Measurements from ENCODE around the gene POC1B. TPM values are rescaled to one million over a fixed set of nuclear protein-coding genes. Genes with fewer than 3 reads are reported as not detected.

Gene POC1B
- total RNA-seq, 4 donors from 2014 or later, result 7.3 to 8.9 (median 7.8) TPM

DNA sequence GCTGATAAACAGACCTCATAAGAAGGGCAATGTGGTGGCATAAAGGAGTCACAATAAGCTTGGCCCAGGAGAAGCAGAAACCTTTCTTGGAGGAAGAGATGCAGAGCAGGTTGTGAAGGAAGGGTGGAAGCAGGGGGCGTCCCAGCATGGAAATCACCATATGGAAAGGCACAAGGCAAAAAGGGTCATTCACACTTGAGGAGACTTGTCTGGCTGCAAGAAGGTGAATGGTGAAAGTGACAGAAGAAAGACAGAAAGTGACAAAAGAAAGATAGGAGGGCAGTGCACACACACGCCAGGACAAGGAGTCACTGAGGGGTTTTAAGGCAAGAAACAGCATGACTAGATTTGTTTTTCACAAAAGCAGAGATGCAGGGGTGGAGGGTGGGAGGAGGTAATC lies 39.6 kb downstream of the POC1B start:
- H3K36me3 ChIP-seq, result peaks cover 0 to 8% of the 10 kb centered on the region in 2 donors
- TF ChIP-seq, protein P1, sequence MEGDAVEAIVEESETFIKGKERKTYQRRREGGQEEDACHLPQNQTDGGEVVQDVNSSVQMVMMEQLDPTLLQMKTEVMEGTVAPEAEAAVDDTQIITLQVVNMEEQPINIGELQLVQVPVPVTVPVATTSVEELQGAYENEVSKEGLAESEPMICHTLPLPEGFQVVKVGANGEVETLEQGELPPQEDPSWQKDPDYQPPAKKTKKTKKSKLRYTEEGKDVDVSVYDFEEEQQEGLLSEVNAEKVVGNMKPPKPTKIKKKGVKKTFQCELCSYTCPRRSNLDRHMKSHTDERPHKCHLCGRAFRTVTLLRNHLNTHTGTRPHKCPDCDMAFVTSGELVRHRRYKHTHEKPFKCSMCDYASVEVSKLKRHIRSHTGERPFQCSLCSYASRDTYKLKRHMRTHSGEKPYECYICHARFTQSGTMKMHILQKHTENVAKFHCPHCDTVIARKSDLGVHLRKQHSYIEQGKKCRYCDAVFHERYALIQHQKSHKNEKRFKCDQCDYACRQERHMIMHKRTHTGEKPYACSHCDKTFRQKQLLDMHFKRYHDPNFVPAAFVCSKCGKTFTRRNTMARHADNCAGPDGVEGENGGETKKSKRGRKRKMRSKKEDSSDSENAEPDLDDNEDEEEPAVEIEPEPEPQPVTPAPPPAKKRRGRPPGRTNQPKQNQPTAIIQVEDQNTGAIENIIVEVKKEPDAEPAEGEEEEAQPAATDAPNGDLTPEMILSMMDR (IDR thresholded peaks at IDR 0.05 in 4 of 5, conservative IDR thresholded peaks at IDR 0.05 in 1 of 5), result no peak
- TF ChIP-seq POLR2A (IDR thresholded peaks at IDR 0.05), result no peak
- in situ Hi-C loops (cut with MboI; ENCODE audit: low sequenced_read_pairs in 4 of 4), result loop anchor here in 1 of 4 donors (25.0 kb wide), 1 partner anchor 1374 kb away; no protein-coding TSS in a partner anchor

DNA sequence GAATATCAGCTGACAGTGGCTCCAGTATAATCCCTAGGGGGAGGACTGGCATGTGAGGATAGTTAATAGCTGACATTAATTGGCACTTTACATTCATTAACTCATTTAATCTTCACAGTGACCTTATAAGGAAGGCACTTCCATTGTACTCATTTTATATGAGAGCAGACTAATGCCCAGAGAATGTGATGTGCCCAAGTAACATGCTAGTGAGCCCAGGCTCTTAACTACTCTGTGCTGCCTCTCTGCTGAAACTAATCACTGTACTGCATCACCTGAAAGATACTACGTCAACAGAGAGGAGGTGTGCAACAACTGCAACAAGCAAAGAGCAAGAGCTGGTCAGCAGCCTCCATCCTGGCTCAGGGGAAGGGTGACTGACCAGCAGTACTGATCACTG lies 41.4 kb downstream of the POC1B start:
- Histone ChIP-seq H3K9me3 (no peaks in the 10 kb centered on the region), H3K27me3 (no peaks in the 10 kb centered on the region), H3K4me1 (peaks cover 0 to 11% of the 10 kb centered on the region in 2 donors), H3K36me3 (peaks cover 0 to under 1% of the 10 kb centered on the region in 2 donors), H3K4me3 (no peak overlapping the region), H3K27ac (no peak overlapping the region)
- intact Hi-C loops (cut with DNase I; ENCODE audit: low total_unique reads), result no loop called here
- in situ Hi-C loops (cut with MboI; ENCODE audit: low sequenced_read_pairs in 4 of 4), result loop anchor here in 1 of 4 donors (25.0 kb wide), 1 partner anchor 1372 kb away; no protein-coding TSS in a partner anchor
- TF ChIP-seq POLR2A (IDR thresholded peaks at IDR 0.05), result no peak
- no peak for ATAC-seq
- no peak for DNase-seq

More for the DNA sequence above, 39.6 kb downstream of the POC1B start:
- Histone ChIP-seq H3K4me3 (no peak overlapping the region), H3K9me3 (no peaks in the 10 kb centered on the region), H3K27ac (no peak overlapping the region), H3K27me3 (no peaks in the 10 kb centered on the region), H3K4me1 (peaks cover 0 to 11% of the 10 kb centered on the region in 2 donors)
- DNase-seq (no peak), ATAC-seq (no peak)
- intact Hi-C loops (cut with DNase I; ENCODE audit: low total_unique reads), result no loop called here

DNA sequence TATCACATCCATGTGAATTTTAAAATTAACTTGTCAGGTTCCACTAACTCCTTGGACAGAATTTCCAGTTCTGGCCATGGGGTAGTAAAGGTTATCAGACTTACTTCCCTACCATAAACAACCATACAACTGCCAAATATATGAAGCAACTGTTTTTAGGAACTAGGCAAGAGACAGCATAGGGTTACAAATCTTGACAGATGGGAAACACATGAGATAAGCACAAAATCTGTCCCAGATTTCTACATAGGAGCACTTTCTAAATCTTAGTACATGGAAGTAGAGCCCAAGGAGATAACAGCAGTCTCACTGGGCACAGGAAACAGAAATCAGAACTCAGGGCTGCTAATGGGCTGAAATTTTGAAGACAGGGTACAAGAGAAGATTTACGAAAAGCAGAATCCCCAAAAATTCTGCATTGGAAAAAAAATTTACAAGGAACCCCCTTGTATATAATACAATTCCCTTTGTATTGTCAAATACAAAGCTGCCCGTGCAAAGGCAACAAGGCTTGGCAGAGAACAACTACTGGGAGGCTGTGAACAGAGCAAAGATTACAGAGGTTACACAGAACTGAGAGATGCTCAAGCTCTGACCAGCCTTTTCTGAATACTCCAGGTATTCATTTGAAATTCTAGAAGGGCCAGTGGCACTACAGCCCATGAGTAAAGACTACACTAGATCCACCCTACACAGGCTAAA lies 44.5 kb downstream of the POC1B start:
- DNase-seq (no peak), ATAC-seq (no peak)
- Histone ChIP-seq H3K27ac (no peak overlapping the region), H3K27me3 (no peaks in the 10 kb centered on the region), H3K4me1 (peaks cover 0 to 11% of the 10 kb centered on the region in 2 donors), H3K4me3 (no peak overlapping the region), H3K9me3 (no peaks in the 10 kb centered on the region), H3K36me3 (no peaks in the 10 kb centered on the region)
- intact Hi-C loops (cut with DNase I; ENCODE audit: low total_unique reads), result no loop called here
- in situ Hi-C loops (cut with MboI; ENCODE audit: low sequenced_read_pairs in 4 of 4), result loop anchor here in 1 of 4 donors (25.0 kb wide), 1 partner anchor 1369 kb away; no protein-coding TSS in a partner anchor
- TF ChIP-seq, protein P1 (IDR thresholded peaks at IDR 0.05 in 4 of 5, conservative IDR thresholded peaks at IDR 0.05 in 1 of 5), result no peak
- TF ChIP-seq POLR2A (IDR thresholded peaks at IDR 0.05), result no peak

DNA sequence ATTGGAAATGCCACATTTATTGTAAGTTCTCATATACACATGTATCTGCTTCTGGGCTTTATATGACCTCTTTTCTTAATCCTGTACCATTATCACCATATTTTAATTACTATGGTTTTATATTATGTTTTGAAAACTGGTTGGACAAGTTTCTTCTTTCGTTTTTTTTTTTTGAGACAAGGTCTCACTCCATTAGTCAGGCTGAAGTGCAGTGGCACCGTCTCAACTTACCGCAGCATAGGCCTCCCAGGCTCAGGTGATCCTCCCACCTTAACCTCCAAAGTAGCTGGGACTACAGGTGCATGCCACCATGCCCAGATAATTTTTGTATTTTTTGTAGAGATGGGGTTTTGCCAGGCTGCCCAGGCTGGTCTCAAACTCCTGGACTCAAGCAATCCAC lies 45.9 kb downstream of the POC1B start:
- Histone ChIP-seq H3K27me3 (no peaks in the 10 kb centered on the region), H3K36me3 (no peaks in the 10 kb centered on the region), H3K4me3 (no peak overlapping the region), H3K9me3 (no peaks in the 10 kb centered on the region), H3K4me1 (peaks cover 0 to 9% of the 10 kb centered on the region in 2 donors), H3K27ac (no peak overlapping the region)
- TF ChIP-seq, protein P1 (IDR thresholded peaks at IDR 0.05 in 4 of 5, conservative IDR thresholded peaks at IDR 0.05 in 1 of 5), result no peak
- no peak for TF ChIP-seq POLR2A (IDR thresholded peaks at IDR 0.05)
- in situ Hi-C loops (cut with MboI; ENCODE audit: low sequenced_read_pairs in 4 of 4) (loop anchor here in 2 of 4 donors (10.0 to 25.0 kb wide), 2 partner anchors 45 to 1368 kb away; partner anchors contain the start of genes GALNT4 (in 1 of the 2) and POC1B (in 1 of the 2)), intact Hi-C loops (cut with DNase I; ENCODE audit: low total_unique reads) (no loop called here)
- no peak for ATAC-seq
- DNase-seq, result no peak

DNA sequence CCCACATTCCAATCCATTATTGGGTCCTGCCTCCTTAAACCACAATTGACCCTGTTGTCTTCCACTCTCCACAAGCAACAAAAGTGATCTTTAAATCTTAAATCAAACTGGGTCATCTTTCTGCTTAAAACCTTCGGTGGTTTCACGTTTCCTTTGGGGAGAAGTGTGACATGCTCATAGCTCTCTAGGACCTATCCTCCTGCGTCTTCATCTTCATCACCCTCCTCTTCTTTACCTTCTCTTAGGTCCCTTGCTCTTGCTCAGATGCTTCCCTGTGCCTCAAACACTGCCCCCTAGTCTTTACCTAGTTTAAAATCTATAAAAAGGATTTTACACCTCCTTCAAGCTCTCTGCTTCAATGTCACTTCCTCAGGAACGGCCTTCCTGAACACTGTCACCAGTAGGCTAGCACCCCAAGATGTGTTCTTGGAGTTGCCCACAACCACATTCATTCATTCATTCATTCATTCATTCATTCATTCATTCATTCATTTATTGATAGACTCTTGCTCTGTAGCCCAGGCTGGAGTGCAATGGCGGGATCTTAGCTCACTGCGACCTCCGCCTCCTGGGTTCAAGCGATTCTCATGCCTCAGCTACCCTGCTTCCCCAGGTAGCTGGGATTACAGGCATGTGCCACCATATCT lies 48.1 kb downstream of the POC1B start:
- no peaks in the 10 kb centered on the region for H3K27me3 ChIP-seq
- ATAC-seq, result no peak
- no peaks in the 10 kb centered on the region for H3K4me1 ChIP-seq
- H3K27ac ChIP-seq, result no peak overlapping the region
- no peak overlapping the region for H3K4me3 ChIP-seq
- DNase-seq, result no peak
- H3K9me3 ChIP-seq, result no peaks in the 10 kb centered on the region
- in situ Hi-C loops (cut with MboI; ENCODE audit: low sequenced_read_pairs in 4 of 4) (loop anchor here in 2 of 4 donors (10.0 to 25.0 kb wide), 2 partner anchors 47 to 1365 kb away; partner anchors contain the start of genes GALNT4 (in 1 of the 2) and POC1B (in 1 of the 2)), intact Hi-C loops (cut with DNase I; ENCODE audit: low total_unique reads) (no loop called here)
- H3K36me3 ChIP-seq, result no peaks in the 10 kb centered on the region
- no peak for TF ChIP-seq POLR2A (IDR thresholded peaks at IDR 0.05)
- TF ChIP-seq, protein P1 (IDR thresholded peaks at IDR 0.05 in 4 of 5, conservative IDR thresholded peaks at IDR 0.05 in 1 of 5), result no peak
